ENCODE results near the gene CMTM2. TPM values are rescaled to one million over a fixed set of nuclear protein-coding genes. Genes with fewer than 3 reads are reported as not detected.

CMTM2 gene
- total and polyA plus RNA-seq, 2 of the 4 experiments (the other 2 are of a cell fraction) = not detected

GRCh38 chr16:66612422-66612821, 33.2 kb downstream of the CMTM2 start:
- no peak overlapping the region for H4K5ac ChIP-seq (ENCODE audit: low read depth, low read length)
- CTCF ChIA-PET = no interaction called here
- dilution Hi-C loops (cut with HindIII; ENCODE audit: low sequenced_read_pairs, unreplicated experiment) (no loop called here), intact Hi-C loops (cut with micrococcal nuclease) (no loop called here), in situ Hi-C loops (cut with MboI; ENCODE audit: low sequenced_read_pairs) (no loop called here)
- H3K56ac ChIP-seq (ENCODE audit: extremely low read depth, insufficient read depth, low read length) = no peak overlapping the region
- H2BK20ac ChIP-seq (ENCODE audit: low read depth, low read length) = no peak overlapping the region
- no peak overlapping the region for H4K91ac ChIP-seq (ENCODE audit: insufficient read depth, low read depth, low read length)
- peaks cover 53% of the 10 kb centered on the region for H3K36me3 ChIP-seq (ENCODE audit: control insufficient read depth, insufficient read depth, low read length)
- H3K79me1 ChIP-seq (ENCODE audit: low read depth in 1 of 2, low read length in 2 of 2) = peaks cover 9 to 32% of the 10 kb centered on the region in 2 experiments
- peaks cover 24% of the 10 kb centered on the region for H3K4me1 ChIP-seq (ENCODE audit: control insufficient read depth, insufficient read depth, low read length)
- H2BK120ac ChIP-seq (ENCODE audit: low read depth, low read length) = no peak overlapping the region
- H3K9ac ChIP-seq (ENCODE audit: low read depth, low read length) = no peak overlapping the region
- no peak overlapping the region for H3K4me3 ChIP-seq (ENCODE audit: insufficient read depth, low read depth, low read length)
- no peak overlapping the region for H3K4ac ChIP-seq (ENCODE audit: low read depth, low read length)
- no peak overlapping the region for H3K18ac ChIP-seq (ENCODE audit: low read depth, low read length)
- no peak overlapping the region for H2AK5ac ChIP-seq (ENCODE audit: low read depth, low read length)
- no peak overlapping the region for H3K14ac ChIP-seq (replicated peaks; ENCODE audit: low read depth, low read length)
- 85% methylated on average over 5 of the region's 14 CpGs; no CpG with 5 or more reads in 1 of the 2 experiments for WGBS, 2 experiments (ENCODE audit: extremely low coverage in 2 of 2, insufficient read length in 1 of 2)
- H4K20me1 ChIP-seq (ENCODE audit: insufficient read depth, low read length) = peaks cover 11% of the 10 kb centered on the region
- H3K27me3 ChIP-seq (ENCODE audit: control insufficient read depth, insufficient read depth, low read length) = no peaks in the 10 kb centered on the region
- no peak for TF ChIP-seq CEBPB (IDR thresholded peaks at IDR 0.05; ENCODE audit: low read depth, low read length)
- no peak for TF ChIP-seq BHLHE40 (IDR thresholded peaks at IDR 0.05; ENCODE audit: low read depth, low read length)
- TF ChIP-seq POLR2A (IDR thresholded peaks at IDR 0.05; ENCODE audit: low read depth, low read length) = no peak
- TF ChIP-seq MXI1 (IDR thresholded peaks at IDR 0.05; ENCODE audit: borderline replicate concordance, low read depth, low read length) = no peak
- no peak for TF ChIP-seq ELK1 (IDR thresholded peaks at IDR 0.05; ENCODE audit: borderline replicate concordance, low read depth, low read length)
- TF ChIP-seq NFE2L2 (IDR thresholded peaks at IDR 0.05; ENCODE audit: low read depth, low read length) = no peak
- TF ChIP-seq FOS (IDR thresholded peaks at IDR 0.05; ENCODE audit: low read depth, low read length) = no peak
- no peak for TF ChIP-seq RCOR1 (IDR thresholded peaks at IDR 0.05; ENCODE audit: insufficient replicate concordance, low read length)
- TF ChIP-seq RAD21 (IDR thresholded peaks at IDR 0.05; ENCODE audit: low read length) = no peak
- H2AFZ ChIP-seq (replicated peaks; ENCODE audit: low read length, poor library complexity) = no peak overlapping the region
- no peak overlapping the region for H4K8ac ChIP-seq (ENCODE audit: low read depth in 2 of 2, low read length in 2 of 2)
- no peak for DNase-seq
- no peak overlapping the region for H3K27ac ChIP-seq (ENCODE audit: insufficient read depth, low read length)
- no peak overlapping the region for H2BK15ac ChIP-seq (ENCODE audit: low read depth, low read length)
- H3K9me3 ChIP-seq (ENCODE audit: control insufficient read depth, insufficient read depth, low read length) = no peaks in the 10 kb centered on the region
- BruUV-seq (replicated peaks) = no TSS peak
- no peak overlapping the region for H2AK9ac ChIP-seq (replicated peaks; ENCODE audit: low read depth, low read length, poor library complexity)
- peaks cover 15% of the 10 kb centered on the region for H3K9me1 ChIP-seq (ENCODE audit: insufficient read depth, low read length)
- POLR2A ChIA-PET (ENCODE audit: unreplicated experiment) = interaction anchor here (0.7 kb wide), 1 partner anchor 8 kb away, joined by 3 read pairs; no protein-coding TSS in a partner anchor
- no peak overlapping the region for H3K4me2 ChIP-seq (ENCODE audit: low read depth, low read length)
- H3K23ac ChIP-seq (ENCODE audit: low read depth, low read length) = no peak overlapping the region
- no peak overlapping the region for H2BK5ac ChIP-seq (ENCODE audit: low read depth, low read length, poor library complexity, severe bottlenecking)
- ATAC-seq (ENCODE audit: low read depth) = no peak
